Neural progenitor cell (in vitro differentiated cells): ENCODE results near the gene DHRS1. TPM values are rescaled to one million over a fixed set of nuclear protein-coding genes. Genes with fewer than 3 reads are reported as not detected.
A peak's percentile ranks its signal among the peaks of the same experiment; 100 is the strongest.

ENCODE experiments used
- DNase-seq: peaks from one replicate; pipeline ENCODE4 v3.0.0-alpha.2; 2016; ENCODE audit warnings: low spot score
- H2AFZ ChIP-seq: fragments of 200-600 bp; sonication (generic); replicated peaks from 2 replicates; pipeline ENCODE4 v1.6.1; 2016; ENCODE audit warnings: antibody characterized with exemption
- H3F3A ChIP-seq: fragments of 200-600 bp; sonication (generic); 2 replicates; pipeline ENCODE4 v1.6.1; 2016; ENCODE audit warnings: antibody characterized with exemption, low read depth
- H3K27ac ChIP-seq: fragments of 200-600 bp; sonication (generic); 2 replicates; pipeline ENCODE4 v1.5.1; 2016; ENCODE audit warnings: mild to moderate bottlenecking
- H3K27me3 ChIP-seq: fragments of 200-600 bp; sonication (generic); 2 replicates; pipeline ENCODE4 v1.6.1; 2016; ENCODE audit warnings: mild to moderate bottlenecking, moderate library complexity
- H3K36me3 ChIP-seq: fragments of 200-600 bp; sonication (generic); 2 replicates; pipeline ENCODE4 v1.5.1; 2016
- H3K4me1 ChIP-seq: fragments of 200-600 bp; sonication (generic); 2 replicates; pipeline ENCODE4 v1.6.1; 2016; ENCODE audit warnings: mixed run types
- H3K4me2 ChIP-seq: fragments of 200-600 bp; sonication (generic); 2 replicates; pipeline ENCODE4 v1.6.1; 2016
- H3K4me3 ChIP-seq: fragments of 200-600 bp; sonication (generic); 2 replicates; pipeline ENCODE4 v1.5.1; 2016
- H3K79me2 ChIP-seq: fragments of 200-600 bp; sonication (generic); 2 replicates; pipeline ENCODE4 v1.6.1; 2016; ENCODE audit warnings: low read depth
- H3K9ac ChIP-seq: fragments of 200-600 bp; sonication (generic); 2 replicates; pipeline ENCODE4 v1.6.1; 2016
- H3K9me3 ChIP-seq: fragments of 200-600 bp; sonication (generic); 2 replicates; pipeline ENCODE4 v1.5.1; 2016; ENCODE audit warnings: low read depth
- H4K20me1 ChIP-seq: fragments of 200-600 bp; sonication (generic); 2 replicates; pipeline ENCODE4 v1.6.1; 2016; ENCODE audit warnings: low read depth
- H3K27ac Mint-ChIP-seq: 3 replicates; pipeline ENCODE4 v1.8.0; 2021; ENCODE audit warnings: mixed read lengths
- H3K27me3 Mint-ChIP-seq: 2 replicates; pipeline ENCODE4 v1.8.0; 2022; ENCODE audit warnings: low read depth, mild to moderate bottlenecking, inconsistent platforms, moderate library complexity, mixed read lengths; ENCODE audit not compliant: insufficient read depth
- H3K36me3 Mint-ChIP-seq: 3 replicates; pipeline ENCODE4 v1.8.0; 2021; ENCODE audit warnings: mixed read lengths
- H3K4me1 Mint-ChIP-seq: 3 replicates; pipeline ENCODE4 v1.8.0; 2021; ENCODE audit warnings: mixed read lengths
- H3K4me3 Mint-ChIP-seq: 3 replicates; pipeline ENCODE4 v1.8.0; 2021; ENCODE audit warnings: mild to moderate bottlenecking, moderate library complexity, mixed read lengths
- H3K9me3 Mint-ChIP-seq: 3 replicates; pipeline ENCODE4 v1.8.0; 2020; ENCODE audit warnings: mixed read lengths
- EZH2 ChIP-seq: fragments of 200-600 bp; sonication (generic); IDR thresholded peaks from 2 replicates; pipeline ENCODE4 v1.6.1; 2017; ENCODE audit warnings: antibody characterized with exemption, mild to moderate bottlenecking, moderate library complexity
- EZH2phosphoT487 ChIP-seq: fragments of 200-600 bp; sonication (generic); IDR thresholded peaks from 2 replicates; pipeline ENCODE4 v1.6.1; 2017; ENCODE audit warnings: antibody characterized with exemption
- total RNA-seq: library from RNA; depleted of rRNA; stranded (reverse); fragments of >200 nt; gene quantifications from 2 replicates; pipeline ENCODE4 v1.2.3, GENCODE V29; 2015; ENCODE audit warnings: low replicate concordance
- TF ChIP-seq, protein P1 (sequence below): fragments of 200-600 bp; sonication (generic); IDR thresholded peaks from 2 replicates; pipeline ENCODE4 v1.5.1; 2017; ENCODE audit warnings: antibody characterized with exemption, mild to moderate bottlenecking

The DHRS1 gene
- total RNA-seq, 1 donor from 2014 or later = 19.7 TPM

DNA sequence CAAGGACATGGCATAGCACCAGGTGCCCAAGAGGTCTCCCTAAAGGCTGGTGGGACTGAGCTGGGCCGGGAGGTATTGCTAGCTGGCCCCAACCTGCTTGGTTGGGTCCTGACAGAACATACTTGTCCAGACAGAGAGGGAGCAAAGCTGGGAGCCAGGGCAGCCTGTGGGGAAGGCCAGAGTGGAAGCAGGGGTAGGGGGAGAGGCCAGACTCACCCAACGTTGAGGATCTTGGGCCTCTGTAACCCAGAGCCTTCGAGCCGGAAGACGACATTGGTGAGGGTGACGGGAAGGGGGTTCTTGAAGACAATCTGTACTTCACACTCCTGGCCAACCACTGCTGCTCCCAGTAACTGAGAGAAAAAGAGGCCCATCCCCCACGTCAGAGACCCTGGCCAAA, 45.6 kb downstream of the DHRS1 start:
- H3K4me3 Mint-ChIP-seq = peak overlapping the region; percentile 38
- no peak overlapping the region for H2AFZ ChIP-seq
- TF ChIP-seq, protein P1, sequence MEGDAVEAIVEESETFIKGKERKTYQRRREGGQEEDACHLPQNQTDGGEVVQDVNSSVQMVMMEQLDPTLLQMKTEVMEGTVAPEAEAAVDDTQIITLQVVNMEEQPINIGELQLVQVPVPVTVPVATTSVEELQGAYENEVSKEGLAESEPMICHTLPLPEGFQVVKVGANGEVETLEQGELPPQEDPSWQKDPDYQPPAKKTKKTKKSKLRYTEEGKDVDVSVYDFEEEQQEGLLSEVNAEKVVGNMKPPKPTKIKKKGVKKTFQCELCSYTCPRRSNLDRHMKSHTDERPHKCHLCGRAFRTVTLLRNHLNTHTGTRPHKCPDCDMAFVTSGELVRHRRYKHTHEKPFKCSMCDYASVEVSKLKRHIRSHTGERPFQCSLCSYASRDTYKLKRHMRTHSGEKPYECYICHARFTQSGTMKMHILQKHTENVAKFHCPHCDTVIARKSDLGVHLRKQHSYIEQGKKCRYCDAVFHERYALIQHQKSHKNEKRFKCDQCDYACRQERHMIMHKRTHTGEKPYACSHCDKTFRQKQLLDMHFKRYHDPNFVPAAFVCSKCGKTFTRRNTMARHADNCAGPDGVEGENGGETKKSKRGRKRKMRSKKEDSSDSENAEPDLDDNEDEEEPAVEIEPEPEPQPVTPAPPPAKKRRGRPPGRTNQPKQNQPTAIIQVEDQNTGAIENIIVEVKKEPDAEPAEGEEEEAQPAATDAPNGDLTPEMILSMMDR = no peak
- TF ChIP-seq EZH2phosphoT487 (no peak), EZH2 (no peak)
- no peak for DNase-seq
- H3K9me3 Mint-ChIP-seq = no peaks in the 10 kb centered on the region
- no peaks in the 10 kb centered on the region for H4K20me1 ChIP-seq
- H3K4me1 ChIP-seq = no peaks in the 10 kb centered on the region
- no peaks in the 10 kb centered on the region for H3F3A ChIP-seq
- H3K27me3 ChIP-seq = no peaks in the 10 kb centered on the region
- no peak overlapping the region for H3K4me3 ChIP-seq
- no peaks in the 10 kb centered on the region for H3K4me1 Mint-ChIP-seq
- H3K9ac ChIP-seq = no peak overlapping the region
- H3K27me3 Mint-ChIP-seq = peaks cover 4% of the 10 kb centered on the region
- no peaks in the 10 kb centered on the region for H3K36me3 Mint-ChIP-seq
- no peaks in the 10 kb centered on the region for H3K36me3 ChIP-seq
- H3K9me3 ChIP-seq = no peaks in the 10 kb centered on the region
- H3K27ac ChIP-seq = no peak overlapping the region
- no peak overlapping the region for H3K4me2 ChIP-seq
- no peak overlapping the region for H3K27ac Mint-ChIP-seq
- H3K79me2 ChIP-seq = no peaks in the 10 kb centered on the region

DNA sequence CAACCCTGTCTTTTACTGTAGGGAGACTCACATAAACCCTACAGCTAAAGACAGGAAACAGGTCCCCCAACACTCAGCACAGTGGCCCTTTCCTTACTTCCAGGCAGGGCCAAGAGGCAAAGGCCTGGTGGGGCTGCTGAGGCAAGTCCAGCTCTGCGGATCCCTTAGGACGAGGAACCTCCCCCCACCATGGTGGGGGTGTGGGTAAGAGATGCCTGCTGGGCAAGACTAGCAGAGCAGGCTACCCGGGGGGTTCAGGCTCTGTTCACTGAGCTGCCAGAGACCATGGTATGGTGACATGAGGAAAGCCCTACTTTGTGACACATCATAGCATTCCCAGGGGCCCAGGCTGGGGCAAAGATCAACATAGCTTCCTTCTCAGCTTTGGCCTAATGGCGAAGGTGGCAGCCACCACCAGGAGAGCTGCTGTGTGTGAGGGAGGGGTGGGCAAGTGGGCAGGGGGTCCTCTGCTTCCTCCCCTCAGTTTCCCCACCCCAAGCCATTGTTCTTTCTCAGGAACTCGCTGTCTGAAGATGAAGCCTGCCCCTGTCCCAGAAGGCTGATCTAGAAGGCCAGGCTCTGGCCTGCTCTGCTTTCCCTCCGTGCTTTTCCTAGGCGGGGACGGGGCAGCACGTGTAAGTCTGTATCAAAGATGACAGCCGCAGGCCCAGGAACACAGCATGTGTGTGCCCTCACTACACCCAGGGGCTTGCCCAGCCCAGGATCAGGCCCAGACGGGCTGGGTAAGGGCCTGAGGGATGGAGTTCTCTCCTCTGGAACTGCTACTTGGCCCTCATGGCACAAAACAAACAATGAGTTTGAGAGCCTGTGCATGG, 47.1 kb downstream of the DHRS1 start:
- H3K27me3 ChIP-seq = no peaks in the 10 kb centered on the region
- Mint-ChIP-seq H3K4me1 (no peaks in the 10 kb centered on the region), H3K27ac (no peak overlapping the region), H3K27me3 (peaks cover 4% of the 10 kb centered on the region), H3K36me3 (no peaks in the 10 kb centered on the region), H3K9me3 (no peaks in the 10 kb centered on the region), H3K4me3 (no peak overlapping the region)
- H2AFZ ChIP-seq = no peak overlapping the region
- no peaks in the 10 kb centered on the region for H3F3A ChIP-seq
- no peaks in the 10 kb centered on the region for H3K4me1 ChIP-seq
- no peaks in the 10 kb centered on the region for H3K79me2 ChIP-seq
- no peak overlapping the region for H3K9ac ChIP-seq
- H3K9me3 ChIP-seq = no peaks in the 10 kb centered on the region
- no peaks in the 10 kb centered on the region for H3K36me3 ChIP-seq
- no peak overlapping the region for H3K4me2 ChIP-seq
- TF ChIP-seq, protein P1 = no peak
- TF ChIP-seq EZH2 (no peak), EZH2phosphoT487 (no peak)
- no peak for DNase-seq
- no peak overlapping the region for H3K27ac ChIP-seq
- no peak overlapping the region for H3K4me3 ChIP-seq
- no peaks in the 10 kb centered on the region for H4K20me1 ChIP-seq

DNA sequence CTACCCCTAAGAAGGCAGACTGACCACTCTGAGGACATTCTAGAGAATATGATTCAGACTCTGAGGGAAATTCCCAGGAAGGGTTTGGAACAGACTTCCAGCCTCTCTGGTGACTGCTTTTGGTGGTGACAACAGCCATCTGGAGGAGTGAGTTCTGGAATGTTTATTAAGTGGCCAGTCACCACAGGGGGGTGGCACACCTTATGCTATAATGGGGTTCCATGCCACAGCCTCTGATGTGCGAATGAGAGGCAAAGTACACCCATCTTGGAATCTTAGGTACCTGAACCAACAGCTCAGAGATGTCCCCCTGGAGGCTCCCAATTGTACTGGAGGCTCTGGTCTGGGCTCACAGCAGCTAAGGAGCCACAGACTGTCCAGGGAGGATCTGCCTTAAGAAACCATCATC, 47.7 kb downstream of the DHRS1 start:
- no peak overlapping the region for H3K9ac ChIP-seq
- no peaks in the 10 kb centered on the region for H3K4me1 ChIP-seq
- no peak for TF ChIP-seq EZH2
- no peak for TF ChIP-seq EZH2phosphoT487
- TF ChIP-seq, protein P1 = no peak
- H2AFZ ChIP-seq = no peak overlapping the region
- H3K27ac ChIP-seq = no peak overlapping the region
- H3K4me1 Mint-ChIP-seq = no peaks in the 10 kb centered on the region
- H3K27me3 ChIP-seq = no peaks in the 10 kb centered on the region
- no peaks in the 10 kb centered on the region for H3K36me3 Mint-ChIP-seq
- no peaks in the 10 kb centered on the region for H3F3A ChIP-seq
- DNase-seq = no peak
- H3K36me3 ChIP-seq = no peaks in the 10 kb centered on the region
- H3K27me3 Mint-ChIP-seq = peaks cover 4% of the 10 kb centered on the region
- H3K79me2 ChIP-seq = no peaks in the 10 kb centered on the region
- H3K27ac Mint-ChIP-seq = no peak overlapping the region
- no peaks in the 10 kb centered on the region for H4K20me1 ChIP-seq
- no peak overlapping the region for H3K4me3 ChIP-seq
- no peaks in the 10 kb centered on the region for H3K9me3 Mint-ChIP-seq
- H3K4me2 ChIP-seq = no peak overlapping the region
- no peak overlapping the region for H3K4me3 Mint-ChIP-seq
- no peaks in the 10 kb centered on the region for H3K9me3 ChIP-seq
